ENCODE results near the gene MAP4K3.

The MAP4K3 gene

GRCh38 chr2:39437522-39438296 is 624 bp upstream of the MAP4K3 start:
- DNase-seq, result no peak

DNA sequence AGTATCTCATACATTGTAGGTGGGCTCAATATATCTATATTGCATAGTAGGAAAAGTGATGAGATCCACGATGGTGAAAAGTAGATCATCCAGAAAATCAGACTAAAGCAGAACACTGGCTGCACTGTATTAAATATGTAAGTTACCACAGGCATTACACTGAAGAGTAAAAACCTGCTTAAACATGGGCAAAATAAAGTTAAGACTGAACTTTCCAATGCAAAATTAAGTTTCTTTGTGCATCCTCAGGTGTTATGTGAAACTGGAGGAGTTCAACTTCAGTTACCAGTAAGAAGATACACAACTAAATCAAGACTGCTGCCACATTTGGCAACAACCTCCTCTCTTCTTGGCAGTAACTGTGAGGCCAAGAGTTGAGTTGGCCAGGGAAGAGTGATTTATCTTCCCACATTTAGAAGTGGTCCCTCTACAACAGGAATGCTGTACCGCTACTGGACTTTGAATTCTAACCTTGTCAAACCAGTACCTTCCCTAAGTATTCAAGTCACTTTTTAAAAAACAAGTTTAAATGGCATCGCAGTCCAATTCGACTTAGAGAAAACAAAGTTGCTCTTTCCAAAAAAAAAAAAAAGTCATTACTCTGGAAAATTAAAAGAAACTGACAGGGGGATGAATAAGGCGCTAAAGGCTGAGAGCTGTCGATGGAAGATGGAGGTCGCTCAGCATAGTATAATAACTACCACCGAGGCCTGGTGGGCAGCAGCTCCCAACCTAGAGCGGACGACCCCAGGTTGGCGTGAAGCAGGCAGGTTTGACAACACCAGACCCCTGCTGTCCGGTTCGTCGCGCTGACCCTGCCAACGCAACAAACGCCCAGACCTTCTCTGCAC is 1.1 kb downstream of the MAP4K3 start:
- no peak for DNase-seq

- no peak for DNase-seq
These were observed 1.9 kb downstream of the MAP4K3 start for GRCh38 chr2:39435234-39435633.

- no peak for DNase-seq
These were observed 2.7 kb downstream of the MAP4K3 start for GRCh38 chr2:39434233-39434897.

- DNase-seq, result no peak
These were observed 3.4 kb downstream of the MAP4K3 start for GRCh38 chr2:39433586-39434195.

DNA sequence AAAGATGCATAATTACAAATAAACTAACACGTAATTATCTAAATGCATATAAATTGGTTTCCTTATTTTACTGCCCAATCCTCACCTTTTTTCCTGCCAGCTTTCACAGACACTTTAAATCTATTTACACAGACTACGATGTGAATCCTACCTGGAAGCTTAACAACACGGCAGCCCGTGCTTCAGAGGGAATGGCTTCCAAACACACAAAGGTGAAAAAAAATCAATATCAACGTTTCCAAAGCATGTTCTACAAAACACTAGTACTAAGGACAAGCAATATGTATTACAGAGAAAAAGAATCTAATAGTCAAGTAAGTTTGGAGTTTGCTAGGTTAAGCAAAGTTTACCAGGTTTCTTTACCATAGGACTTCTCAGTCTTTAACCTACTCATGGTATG is 4.4 kb downstream of the MAP4K3 start:
- no peak for DNase-seq

DNA sequence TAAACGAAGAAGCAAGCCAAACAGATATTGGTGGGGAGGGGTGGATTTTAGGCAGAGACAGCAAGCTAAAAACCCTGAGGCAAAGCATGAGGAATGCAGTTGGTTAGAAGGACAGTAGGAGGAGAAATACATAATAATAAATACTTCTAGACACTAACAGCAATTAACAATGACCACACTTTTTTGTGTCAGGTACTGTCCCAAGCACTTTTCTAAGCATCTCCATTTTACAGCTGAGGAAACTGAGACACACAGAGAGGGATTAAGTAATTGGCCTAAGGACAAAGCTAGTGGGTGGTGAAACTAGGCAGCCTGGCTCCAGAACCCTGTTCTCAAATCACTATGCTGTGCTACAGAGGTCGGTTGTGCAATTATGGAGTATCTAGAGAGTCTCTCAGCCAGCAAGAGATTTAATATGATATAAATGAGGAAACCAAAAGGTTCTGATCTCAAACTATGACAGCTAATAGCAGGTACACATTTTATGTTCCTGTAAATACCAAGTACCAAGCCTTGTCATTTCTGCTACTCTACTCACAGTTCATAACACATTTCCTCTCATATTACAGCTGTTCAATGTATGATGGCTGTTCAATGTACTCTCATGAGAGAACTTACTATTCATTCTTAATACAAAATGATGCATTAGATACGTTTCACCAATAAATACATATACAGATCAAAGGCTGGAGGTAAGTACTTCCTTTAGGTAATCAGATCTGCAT is 5.3 kb downstream of the MAP4K3 start:
- DNase-seq, result no peak

GRCh38 chr2:39429746-39430145 is 7.3 kb downstream of the MAP4K3 start:
- DNase-seq, result no peak

DNA sequence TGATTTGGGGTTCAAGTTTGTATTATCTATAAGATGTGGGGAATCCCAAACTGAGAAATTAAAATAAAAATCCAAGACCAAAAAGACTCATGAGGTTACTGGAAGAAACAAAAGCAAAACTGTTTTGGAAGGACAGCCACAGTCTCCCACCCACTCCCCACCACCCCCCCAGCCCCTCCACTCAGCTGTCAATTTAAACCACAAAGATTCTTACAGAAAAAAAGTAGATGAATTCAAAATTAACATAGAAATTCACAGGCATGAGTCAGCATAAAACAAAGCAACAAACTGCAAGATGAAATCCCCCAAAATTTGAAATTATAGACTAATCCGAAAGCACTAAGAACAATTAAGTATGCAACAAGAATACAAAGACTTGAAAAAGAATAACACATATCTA is 12.1 kb downstream of the MAP4K3 start:
- no peak for DNase-seq

DNA sequence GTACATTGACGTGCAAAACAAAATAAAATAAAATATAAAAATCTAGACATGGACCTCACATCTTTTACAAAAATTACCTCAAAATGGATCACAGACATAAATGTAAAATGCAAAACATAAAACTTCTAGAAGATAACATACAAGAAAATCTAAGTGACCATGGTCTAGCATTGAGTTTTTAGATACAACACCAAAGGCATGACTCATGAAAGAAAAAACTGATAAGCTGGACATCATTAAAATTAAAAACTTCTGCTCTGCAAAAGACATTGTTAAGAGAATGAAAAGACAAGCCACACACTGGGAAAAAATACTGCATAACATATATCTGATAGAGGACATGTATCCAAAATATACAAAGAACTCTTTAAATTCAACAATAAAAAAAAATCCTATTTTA is 14.4 kb downstream of the MAP4K3 start:
- no peak for DNase-seq

DNA sequence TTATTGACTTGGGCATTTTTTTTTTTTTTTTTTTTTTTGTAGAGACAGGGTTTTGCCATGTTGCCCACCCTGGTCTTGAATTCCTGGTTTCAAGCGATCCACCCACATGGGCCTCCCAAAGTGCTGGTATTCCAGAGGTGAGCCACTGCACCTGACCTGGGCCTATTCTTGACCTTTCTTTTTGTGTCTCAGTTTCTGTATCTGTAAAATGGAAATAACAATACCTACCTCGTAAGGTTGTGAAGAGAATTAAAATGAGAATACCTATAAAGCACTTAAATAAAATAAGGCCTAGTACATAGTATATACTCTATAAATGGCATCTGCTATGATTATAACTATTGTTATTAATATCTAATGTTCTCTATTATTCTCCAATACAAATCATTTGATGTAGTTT is 15.7 kb downstream of the MAP4K3 start:
- no peak for DNase-seq

DNA sequence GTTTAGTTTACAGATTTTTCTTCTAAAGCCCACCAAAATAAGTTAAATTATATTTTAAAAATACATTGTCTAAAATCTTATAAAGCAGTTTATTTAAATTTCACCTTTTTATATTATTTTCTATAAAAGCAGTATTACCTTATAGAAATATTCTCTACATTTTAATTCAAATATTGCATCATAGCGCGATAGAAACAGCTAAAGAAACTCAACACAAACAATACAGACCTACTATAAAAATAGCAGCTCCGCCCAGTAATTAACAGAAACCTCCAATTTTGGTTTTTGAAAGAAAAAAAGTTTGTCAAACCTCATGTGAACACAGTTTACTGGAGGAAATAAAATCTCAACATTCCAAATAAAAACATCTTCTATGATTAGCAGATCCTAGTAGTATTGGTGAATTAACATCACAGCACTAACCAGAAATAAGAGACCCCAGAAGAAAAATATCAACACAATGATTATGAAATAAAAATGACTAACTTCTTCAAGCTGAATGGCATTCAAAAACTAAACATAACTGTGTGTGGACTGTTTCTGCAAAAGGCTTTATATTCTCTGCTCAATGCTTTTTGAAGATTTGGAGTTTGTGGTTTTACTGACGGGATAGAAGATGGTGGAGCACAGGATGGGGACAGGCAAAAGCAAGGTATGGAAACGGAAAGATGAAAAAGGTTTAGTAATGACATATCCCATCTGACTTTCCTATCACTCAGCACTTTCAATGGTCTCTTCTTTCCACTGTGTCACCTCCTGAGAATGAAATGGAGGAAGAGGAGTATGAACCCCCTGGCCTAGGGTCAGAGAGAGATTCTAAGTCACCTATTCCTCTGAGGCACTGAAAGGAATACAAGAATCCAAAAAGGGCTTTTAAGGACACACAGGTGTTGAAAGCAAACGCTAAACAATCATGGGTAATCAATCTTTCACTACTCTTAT is 17.5 kb downstream of the MAP4K3 start:
- DNase-seq, result no peak

- DNase-seq, result no peak
These were observed 18.6 kb downstream of the MAP4K3 start for GRCh38 chr2:39418491-39418890.

- DNase-seq, result no peak
These were observed 20.9 kb downstream of the MAP4K3 start for GRCh38 chr2:39416140-39416539.

DNA sequence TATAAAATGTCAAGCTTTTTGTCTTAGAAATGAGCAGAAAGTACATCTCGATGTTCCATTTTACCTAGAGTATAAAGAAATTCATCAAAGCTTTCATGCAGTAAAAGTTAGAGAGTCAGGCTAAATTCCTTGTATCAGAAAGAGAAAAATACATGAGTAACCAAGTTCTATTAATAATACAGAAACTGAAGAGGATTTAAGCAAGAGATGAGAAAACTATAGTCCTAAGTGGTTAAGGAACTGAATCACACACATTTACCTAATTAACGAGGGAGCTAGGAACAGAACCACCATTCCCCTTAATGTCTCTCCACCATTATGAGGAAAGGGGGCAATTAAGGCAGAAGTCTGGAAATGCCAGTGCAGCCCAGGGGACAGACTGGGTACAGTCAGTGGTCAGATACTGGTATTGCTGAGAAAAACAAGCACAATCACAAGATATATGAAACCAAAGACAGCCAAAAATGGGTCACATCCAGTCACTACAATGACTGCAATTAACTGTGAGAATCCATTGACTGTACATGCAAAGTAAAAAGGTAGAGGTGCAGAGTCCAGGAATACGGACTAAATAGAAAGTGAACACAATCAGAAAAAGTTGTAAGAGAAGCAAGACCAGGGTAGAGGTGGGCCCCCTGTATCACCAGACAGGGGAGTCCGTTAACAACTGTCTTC is 23.9 kb downstream of the MAP4K3 start:
- no peak for DNase-seq

GRCh38 chr2:39411181-39411944 is 25.7 kb downstream of the MAP4K3 start:
- no peak for DNase-seq

- DNase-seq, result no peak
These were observed 27.2 kb downstream of the MAP4K3 start for GRCh38 chr2:39409697-39410389.

DNA sequence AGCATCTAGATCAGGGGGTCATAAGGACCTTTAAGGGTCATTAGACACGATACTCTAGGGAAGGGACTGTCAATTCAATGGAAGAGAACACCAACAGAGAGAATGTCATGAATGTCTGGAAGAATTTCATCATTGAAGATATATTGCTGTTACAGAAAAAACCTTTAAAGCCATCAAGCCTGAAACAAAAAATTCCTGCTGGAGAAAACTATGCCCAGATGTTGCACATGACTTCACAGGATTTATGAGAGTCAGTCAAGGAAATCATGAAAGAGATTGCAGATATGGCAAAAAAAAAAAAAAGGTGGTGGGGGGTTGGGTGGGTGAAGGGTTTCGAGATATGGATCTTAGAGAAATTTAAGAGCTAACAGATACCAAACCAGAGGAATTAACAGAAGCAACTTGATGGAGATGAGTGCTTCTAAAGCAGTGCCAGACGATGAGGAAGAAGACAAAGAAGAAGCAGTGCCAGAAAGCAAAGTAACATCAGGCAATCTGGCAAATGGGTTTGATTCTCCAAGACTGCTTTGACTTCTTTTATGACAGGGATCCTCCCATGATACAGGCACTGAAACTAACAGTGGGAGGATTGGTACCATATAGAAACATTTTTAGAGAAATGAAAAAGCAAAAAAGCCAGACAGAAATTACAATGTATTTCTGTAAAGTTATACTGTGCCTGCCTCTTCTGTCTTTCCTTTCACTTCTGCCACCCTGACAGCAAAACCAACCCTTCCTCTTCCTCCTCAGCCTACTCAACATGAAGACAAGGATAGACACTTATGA is 28.5 kb downstream of the MAP4K3 start:
- no peak for DNase-seq

All from NCI-H2227 treated with DMSO at 0.1 percent for 48 hours (cell line).